Endothelial cell of umbilical vein (primary cell): ENCODE results near the gene AGPS. TPM values are rescaled to one million over a fixed set of nuclear protein-coding genes. Genes with fewer than 3 reads are reported as not detected.
A peak's percentile ranks its signal among the peaks of the same experiment; 100 is the strongest.
"Not testable (repeated sequence)": the region's sequence is repeated elsewhere in the genome, so short reads cannot be mapped to it uniquely, and the experiment has no call there.

Experiments used
- BruUV-seq: library from RNA; stranded (reverse); fragments of 400-500 nt; replicated peaks from 2 replicates; lab custom pipeline; 2021; lab: Mats Ljungman, UMichigan
- CTCF ChIA-PET: fragments of 300-600, 350-600 bp; sonication (Branson Sonifier 250); formaldehyde crosslinking; loops from one replicate; lab custom pipeline; 2021; ENCODE audit warnings: antibody characterized with exemption, inconsistent platforms; lab: Charles Lee
- POLR2A ChIA-PET: fragments of 300-600, 350-600 bp; sonication (Branson Sonifier 250); formaldehyde crosslinking; loops from one replicate; lab custom pipeline; 2021; ENCODE audit warnings: antibody characterized with exemption, inconsistent platforms; lab: Charles Lee
- DNase-seq: peaks from one replicate; pipeline ENCODE4 v3.0.0-alpha.2; 2011; ENCODE audit warnings: low read depth, low spot score
- FAIRE-seq: peaks from 2 replicates; lab custom pipeline; 2011; peaks lifted over from hg19 to GRCh38; lab: Jason Lieb, UNC
- H2AFZ ChIP-seq: 2 replicates; pipeline ENCODE4 v1.6.0; 2012; ENCODE audit warnings: low read depth, low read length, control low read depth, inconsistent platforms
- H3K27ac ChIP-seq: 2 replicates; pipeline ENCODE4 v1.5.1; 2011; ENCODE audit warnings: low read depth, mild to moderate bottlenecking, control low read depth, low read length, moderate library complexity; ENCODE audit not compliant: insufficient read depth
- H3K27me3 ChIP-seq, 2 experiments: 2 replicates each; pipeline versions ENCODE4 v1.6.0 to v1.6.1; 2011; ENCODE audit warnings: low read length in 2 of 2, mixed read lengths in 1 of 2; ENCODE audit not compliant: control insufficient read depth in 2 of 2, insufficient read depth in 2 of 2
- H3K36me3 ChIP-seq, 2 experiments: 2 replicates in 1 of 2; 3 replicates in 1 of 2; pipeline ENCODE4 v1.5.1; 2011; ENCODE audit warnings: low read length in 2 of 2, mild to moderate bottlenecking in 1 of 2, moderate library complexity in 1 of 2; ENCODE audit not compliant: control insufficient read depth in 2 of 2, insufficient read depth in 2 of 2; ENCODE audit errors: extremely low read depth in 1 of 2
- H3K4me1 ChIP-seq: 3 replicates; pipeline ENCODE4 v1.5.1; 2011; ENCODE audit warnings: mild to moderate bottlenecking, low read length; ENCODE audit not compliant: control insufficient read depth, insufficient read depth; ENCODE audit errors: extremely low read depth
- H3K4me2 ChIP-seq: 2 replicates; pipeline ENCODE4 v1.6.1; 2011; ENCODE audit warnings: low read length, control low read depth, mixed read lengths; ENCODE audit not compliant: insufficient read depth
- H3K4me3 ChIP-seq, 3 experiments: fragments of 200-600 bp in 1 of 3; sonication (generic), shearing (Covaris generic) in 1 of 3; replicated peaks in 1 of 3; 2 replicates each; pipeline ENCODE4 v1.5.1; 2011 to 2016; ENCODE audit warnings: control low read depth in 3 of 3, low read length in 3 of 3, mild to moderate bottlenecking in 2 of 3, inconsistent platforms in 1 of 3, low read depth in 1 of 3, moderate library complexity in 1 of 3; ENCODE audit not compliant: insufficient read depth in 1 of 3
- H3K79me2 ChIP-seq: 2 replicates; pipeline ENCODE4 v1.6.0; 2012; ENCODE audit warnings: low read length, inconsistent platforms; ENCODE audit not compliant: control insufficient read depth, insufficient read depth
- H3K9ac ChIP-seq: replicated peaks from 2 replicates; pipeline ENCODE3; 2011; ENCODE audit warnings: low read length, control low read depth; ENCODE audit not compliant: insufficient read depth; ENCODE audit errors: extremely low read depth
- H3K9me1 ChIP-seq: replicated peaks from 3 replicates; pipeline ENCODE4 v1.6.0; 2011; ENCODE audit warnings: mild to moderate bottlenecking, low read length; ENCODE audit not compliant: control insufficient read depth, insufficient read depth; ENCODE audit errors: extremely low read depth
- H3K9me3 ChIP-seq: replicated peaks from 2 replicates; pipeline ENCODE4 v1.5.1; 2012; ENCODE audit warnings: low read length, inconsistent platforms; ENCODE audit not compliant: control insufficient read depth, insufficient read depth
- H4K20me1 ChIP-seq: replicated peaks from 2 replicates; pipeline ENCODE3; 2011; ENCODE audit warnings: mild to moderate bottlenecking, low read length; ENCODE audit not compliant: control insufficient read depth, insufficient read depth; ENCODE audit errors: extremely low read depth
- EZH2 ChIP-seq: IDR thresholded peaks from 2 replicates; pipeline ENCODE4 v1.6.1; 2012; ENCODE audit warnings: borderline replicate concordance, low read depth, mild to moderate bottlenecking, moderate library complexity, low read length, inconsistent platforms; ENCODE audit not compliant: severe bottlenecking
- FOS ChIP-seq: IDR thresholded peaks from 2 replicates; pipeline ENCODE4 v1.6.1; 2011; ENCODE audit warnings: mild to moderate bottlenecking, low read length, moderate library complexity, borderline replicate concordance; ENCODE audit not compliant: insufficient read depth
- GATA2 ChIP-seq: IDR thresholded peaks from 2 replicates; pipeline ENCODE4 v1.7.0; 2011; ENCODE audit warnings: low read depth, mild to moderate bottlenecking, moderate library complexity, mixed read lengths, low read length; ENCODE audit not compliant: insufficient read length, insufficient read depth
- JUN ChIP-seq: IDR thresholded peaks from 2 replicates; pipeline ENCODE4 v1.6.1; 2011; ENCODE audit warnings: borderline replicate concordance, low read depth; ENCODE audit not compliant: insufficient read length, insufficient read depth
- MAX ChIP-seq: IDR thresholded peaks from 2 replicates; pipeline ENCODE4 v1.6.1; 2011; ENCODE audit not compliant: insufficient read depth, insufficient read length
- MYC ChIP-seq: IDR thresholded peaks from one replicate; pipeline ENCODE4 v1.6.1; 2011; ENCODE audit warnings: mild to moderate bottlenecking, low read depth, low read length
- POLR2A ChIP-seq: IDR thresholded peaks from 2 replicates; pipeline ENCODE4 v1.6.1; 2012; ENCODE audit warnings: low read depth, mild to moderate bottlenecking, control low read depth, low read length
- POLR2AphosphoS5 ChIP-seq: IDR thresholded peaks from 2 replicates; pipeline ENCODE4 v1.6.1; 2012; ENCODE audit warnings: low read depth, mild to moderate bottlenecking, control low read depth, low read length, moderate library complexity; ENCODE audit not compliant: insufficient read depth
- dilution Hi-C: fragments of 300-500 bp; cut with MboI; formaldehyde crosslinking; loops from one replicate; pipeline ENCODE4 v1.15.0; 2019; ENCODE audit warnings: low sequenced_read_pairs; ENCODE audit not compliant: extremely low pct_ligation_motif_present
- intact Hi-C: fragments of 100-400 bp; cut with micrococcal nuclease; formaldehyde crosslinking; loops from one replicate; pipeline ENCODE4 v1.10.0; 2022
- polyA plus RNA-seq, 4 experiments: library from polyadenylated mRNA; depleted of rRNA in 3 of 4; stranded (reverse) in 3 of 4; unstranded in 1 of 4; fragments of >200 nt; gene quantifications; 2 replicates each; pipeline versions ENCODE4 v1.2.1 to v1.2.3, GENCODE V29; 2011 to 2012; ENCODE audit warnings: missing spikeins in 1 of 4
- total RNA-seq: library from RNA; stranded (reverse); gene quantifications from 2 replicates; pipeline ENCODE4 v1.2.3, GENCODE V29; 2021
- TF ChIP-seq, protein P1 (sequence below), 2 donors: IDR thresholded peaks; 1 replicate in 1 of 2; 2 replicates in 1 of 2; pipeline ENCODE4 v1.5.1; 2011; ENCODE audit warnings: low read length in 2 of 2, mild to moderate bottlenecking in 2 of 2, moderate library complexity in 2 of 2, control low read depth in 1 of 2, inconsistent platforms in 1 of 2, low read depth in 1 of 2; ENCODE audit not compliant: insufficient read depth in 1 of 2; ENCODE audit errors: extremely low read depth in 1 of 2

The AGPS gene
- total and polyA plus RNA-seq, 2 donors (not counting 3 experiments of a cell fraction or from before 2014, with no cell fraction given): 10.1 to 96.5 TPM

DNA sequence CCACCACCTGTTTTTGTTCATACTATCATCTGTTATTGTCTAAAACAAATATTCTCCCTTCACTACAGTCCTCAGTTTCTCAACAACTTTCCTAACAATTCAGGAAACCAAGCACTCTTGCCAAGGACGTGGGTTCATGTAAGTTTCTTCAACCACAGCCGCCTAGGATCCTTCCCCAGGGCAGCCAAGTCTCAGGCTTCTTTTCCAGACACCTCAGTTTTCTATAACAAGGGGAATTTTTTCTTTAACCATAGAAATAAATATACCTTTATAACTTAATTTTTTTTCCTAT lies 39.4 kb upstream of the AGPS start:
- H2AFZ ChIP-seq: peak overlapping the region; percentile 45
- H3K9me3 ChIP-seq: no peaks in the 10 kb centered on the region
- BruUV-seq: no TSS peak
- intact Hi-C loops (no loop called here), dilution Hi-C loops (no loop called here)
- no peak overlapping the region for H3K9ac ChIP-seq
- H3K4me2 ChIP-seq: no peak overlapping the region
- no peaks in the 10 kb centered on the region for H3K79me2 ChIP-seq
- POLR2A ChIA-PET: no interaction called here
- H3K27me3 ChIP-seq: no peaks in the 10 kb centered on the region
- H3K27ac ChIP-seq: no peak overlapping the region
- FAIRE-seq (no peak), DNase-seq (no peak)
- H3K4me3 ChIP-seq: no peak overlapping the region
- no peaks in the 10 kb centered on the region for H3K9me1 ChIP-seq
- H3K4me1 ChIP-seq: peaks cover 6% of the 10 kb centered on the region
- no peaks in the 10 kb centered on the region for H3K36me3 ChIP-seq
- TF ChIP-seq FOS: no peak
- TF ChIP-seq, protein P1, sequence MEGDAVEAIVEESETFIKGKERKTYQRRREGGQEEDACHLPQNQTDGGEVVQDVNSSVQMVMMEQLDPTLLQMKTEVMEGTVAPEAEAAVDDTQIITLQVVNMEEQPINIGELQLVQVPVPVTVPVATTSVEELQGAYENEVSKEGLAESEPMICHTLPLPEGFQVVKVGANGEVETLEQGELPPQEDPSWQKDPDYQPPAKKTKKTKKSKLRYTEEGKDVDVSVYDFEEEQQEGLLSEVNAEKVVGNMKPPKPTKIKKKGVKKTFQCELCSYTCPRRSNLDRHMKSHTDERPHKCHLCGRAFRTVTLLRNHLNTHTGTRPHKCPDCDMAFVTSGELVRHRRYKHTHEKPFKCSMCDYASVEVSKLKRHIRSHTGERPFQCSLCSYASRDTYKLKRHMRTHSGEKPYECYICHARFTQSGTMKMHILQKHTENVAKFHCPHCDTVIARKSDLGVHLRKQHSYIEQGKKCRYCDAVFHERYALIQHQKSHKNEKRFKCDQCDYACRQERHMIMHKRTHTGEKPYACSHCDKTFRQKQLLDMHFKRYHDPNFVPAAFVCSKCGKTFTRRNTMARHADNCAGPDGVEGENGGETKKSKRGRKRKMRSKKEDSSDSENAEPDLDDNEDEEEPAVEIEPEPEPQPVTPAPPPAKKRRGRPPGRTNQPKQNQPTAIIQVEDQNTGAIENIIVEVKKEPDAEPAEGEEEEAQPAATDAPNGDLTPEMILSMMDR (IDR thresholded peaks at IDR 0.05; ENCODE audit: extremely low read depth in 1 of 2, insufficient read depth in 1 of 2, low read depth in 1 of 2, low read length in 2 of 2): no peak
- TF ChIP-seq POLR2A: no peak
- no peak for TF ChIP-seq GATA2
- TF ChIP-seq POLR2AphosphoS5: no peak
- TF ChIP-seq MAX: no peak
- TF ChIP-seq EZH2: no peak
- no peak for TF ChIP-seq JUN
- TF ChIP-seq MYC: no peak
- no peaks in the 10 kb centered on the region for H4K20me1 ChIP-seq
- CTCF ChIA-PET: interaction anchor here (0.9 kb wide), 2 partner anchors 49 to 63 kb away, joined by 3 read pairs; no protein-coding TSS in a partner anchor

DNA sequence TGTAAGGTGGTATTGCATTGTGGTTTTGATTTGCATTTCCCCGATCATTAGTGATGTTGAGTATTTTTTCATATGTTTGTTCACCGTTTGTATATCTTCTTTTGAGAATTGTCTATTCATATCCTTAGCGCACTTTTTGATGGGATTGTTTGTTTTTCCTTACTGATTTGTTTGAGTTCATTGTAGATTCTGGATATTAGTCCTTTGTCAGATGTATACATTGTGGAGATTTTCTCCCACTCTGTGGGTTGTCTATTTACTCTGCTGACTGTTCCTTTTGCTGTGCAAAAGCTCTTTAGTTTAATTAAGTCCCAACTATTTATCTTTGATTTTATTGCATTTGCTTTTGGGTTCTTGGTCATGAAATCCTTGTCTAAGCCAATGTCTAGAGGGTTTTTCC lies 38.0 kb upstream of the AGPS start:
- H3K4me1 ChIP-seq, FAIRE-seq, H2AFZ ChIP-seq, H3K79me2 ChIP-seq, H3K9ac ChIP-seq, CTCF ChIA-PET, H3K27me3 ChIP-seq, intact Hi-C loops, DNase-seq, H3K4me2 ChIP-seq, H3K9me1 ChIP-seq, H3K9me3 ChIP-seq, POLR2A ChIA-PET, dilution Hi-C loops, H3K27ac ChIP-seq, BruUV-seq, H4K20me1 ChIP-seq, H3K4me3 ChIP-seq, H3K36me3 ChIP-seq: not testable (repeated sequence)
